AG04449 (cell line): ENCODE measurements around the gene DNAJB13.
"Not testable (repeated sequence)": the region's sequence is repeated elsewhere in the genome, so short reads cannot be mapped to it uniquely, and the experiment has no call there.

Experiments
- CTCF ChIA-PET: fragments of 350-600 bp; formaldehyde crosslinking; extraction: SDS; loops from one replicate; lab custom pipeline; 2021; ENCODE audit warnings: antibody characterized with exemption; lab: Yijun Ruan, JAX
- POLR2A ChIA-PET: fragments of 400-600, 350-600 bp; formaldehyde crosslinking; extraction: SDS; loops from one replicate; lab custom pipeline; 2020; ENCODE audit warnings: antibody characterized with exemption, inconsistent platforms; lab: Yijun Ruan, JAX
- DNase-seq: peaks from one replicate; pipeline ENCODE4 v3.0.0-alpha.2; 2010; ENCODE audit warnings: low read depth, low spot score
- H3K4me3 ChIP-seq: 2 replicates; pipeline ENCODE4 v1.5.1; 2011; ENCODE audit warnings: low read depth, mild to moderate bottlenecking, control low read depth, low read length
- TF ChIP-seq, protein P1 (sequence below): IDR thresholded peaks from one replicate; pipeline ENCODE4 v1.5.1; 2011; ENCODE audit warnings: mild to moderate bottlenecking, moderate library complexity, low read length, control low read depth, inconsistent platforms; ENCODE audit not compliant: insufficient read depth; ENCODE audit errors: missing control alignments

The DNAJB13 gene

DNA sequence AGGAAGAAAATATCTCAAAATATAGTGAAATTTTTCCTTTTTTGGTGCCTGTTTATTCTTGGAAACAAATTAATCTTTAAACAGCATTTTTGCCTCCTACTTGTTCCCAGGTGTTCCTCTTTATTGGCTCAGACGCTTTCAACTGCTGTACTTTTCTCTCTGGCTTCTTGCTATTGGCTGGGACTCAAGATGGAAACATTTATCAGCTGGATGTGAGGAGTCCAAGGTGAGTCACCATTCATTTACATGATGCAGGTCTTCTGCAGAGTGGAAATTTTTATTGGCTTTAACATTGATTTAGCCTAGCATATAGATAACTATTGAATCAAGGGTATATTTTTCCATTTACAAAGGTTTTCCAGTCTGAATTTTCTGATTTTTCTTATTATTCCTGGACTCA lies 34.4 kb upstream of the DNAJB13 start:
- POLR2A ChIA-PET: no interaction called here
- TF ChIP-seq, protein P1, sequence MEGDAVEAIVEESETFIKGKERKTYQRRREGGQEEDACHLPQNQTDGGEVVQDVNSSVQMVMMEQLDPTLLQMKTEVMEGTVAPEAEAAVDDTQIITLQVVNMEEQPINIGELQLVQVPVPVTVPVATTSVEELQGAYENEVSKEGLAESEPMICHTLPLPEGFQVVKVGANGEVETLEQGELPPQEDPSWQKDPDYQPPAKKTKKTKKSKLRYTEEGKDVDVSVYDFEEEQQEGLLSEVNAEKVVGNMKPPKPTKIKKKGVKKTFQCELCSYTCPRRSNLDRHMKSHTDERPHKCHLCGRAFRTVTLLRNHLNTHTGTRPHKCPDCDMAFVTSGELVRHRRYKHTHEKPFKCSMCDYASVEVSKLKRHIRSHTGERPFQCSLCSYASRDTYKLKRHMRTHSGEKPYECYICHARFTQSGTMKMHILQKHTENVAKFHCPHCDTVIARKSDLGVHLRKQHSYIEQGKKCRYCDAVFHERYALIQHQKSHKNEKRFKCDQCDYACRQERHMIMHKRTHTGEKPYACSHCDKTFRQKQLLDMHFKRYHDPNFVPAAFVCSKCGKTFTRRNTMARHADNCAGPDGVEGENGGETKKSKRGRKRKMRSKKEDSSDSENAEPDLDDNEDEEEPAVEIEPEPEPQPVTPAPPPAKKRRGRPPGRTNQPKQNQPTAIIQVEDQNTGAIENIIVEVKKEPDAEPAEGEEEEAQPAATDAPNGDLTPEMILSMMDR: no peak
- CTCF ChIA-PET: interaction anchor here (0.6 to 2.0 kb wide), 5 partner anchors 9 to 581 kb away, joined by 3 to 8 read pairs (median 3); no protein-coding TSS in a partner anchor
- DNase-seq: no peak
- H3K4me3 ChIP-seq: no peak overlapping the region

DNA sequence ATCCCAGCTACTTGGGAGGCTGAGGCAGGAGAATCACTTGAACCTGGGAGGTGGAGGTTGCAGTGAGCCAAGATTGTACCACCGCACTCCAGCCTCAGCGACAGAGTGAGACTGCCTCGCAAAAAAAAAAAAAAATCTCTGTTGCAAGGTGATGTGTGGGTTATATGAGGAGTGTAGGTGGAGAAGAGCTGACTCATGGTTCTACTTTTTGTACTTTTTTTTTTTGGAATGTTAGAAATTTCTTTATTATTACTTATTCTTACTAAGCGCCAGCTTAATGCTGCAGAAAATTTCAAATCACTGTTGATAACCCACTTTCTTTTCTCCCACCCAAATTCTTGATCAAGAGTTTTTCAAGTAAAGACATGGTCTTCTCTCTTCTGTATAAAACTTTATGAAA lies 29.6 kb upstream of the DNAJB13 start:
- ChIA-PET CTCF (interaction anchor here (0.6 kb wide), 2 partner anchors 75 to 302 kb away, joined by 3 to 4 read pairs; no protein-coding TSS in a partner anchor), POLR2A (no interaction called here)
- no peak overlapping the region for H3K4me3 ChIP-seq
- no peak for DNase-seq
- TF ChIP-seq, protein P1: no peak

DNA sequence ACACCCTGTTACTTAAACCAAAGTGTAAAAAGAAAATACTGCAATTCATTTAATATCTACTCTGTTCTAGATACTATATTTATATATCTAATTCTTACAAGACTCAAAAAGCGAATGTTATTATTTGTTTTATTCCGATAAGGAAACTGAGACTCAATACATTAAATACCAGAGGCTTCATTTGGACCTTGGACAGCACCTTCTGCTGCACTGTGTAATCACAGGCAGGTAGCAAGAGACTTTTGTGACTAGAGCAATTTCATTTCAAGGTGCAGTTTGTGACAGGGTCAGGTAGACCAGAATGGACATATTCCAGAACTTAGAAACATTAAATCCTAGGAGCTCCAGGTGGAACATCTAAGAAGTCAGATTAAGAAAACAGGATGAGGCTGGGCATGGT lies 21.4 kb upstream of the DNAJB13 start:
- no peak for DNase-seq
- POLR2A ChIA-PET: no interaction called here
- TF ChIP-seq, protein P1: no peak
- no peak overlapping the region for H3K4me3 ChIP-seq
- CTCF ChIA-PET: interaction anchor here (0.8 to 1.0 kb wide), 2 partner anchors 13 to 304 kb away, joined by 3 to 4 read pairs; no protein-coding TSS in a partner anchor

DNA sequence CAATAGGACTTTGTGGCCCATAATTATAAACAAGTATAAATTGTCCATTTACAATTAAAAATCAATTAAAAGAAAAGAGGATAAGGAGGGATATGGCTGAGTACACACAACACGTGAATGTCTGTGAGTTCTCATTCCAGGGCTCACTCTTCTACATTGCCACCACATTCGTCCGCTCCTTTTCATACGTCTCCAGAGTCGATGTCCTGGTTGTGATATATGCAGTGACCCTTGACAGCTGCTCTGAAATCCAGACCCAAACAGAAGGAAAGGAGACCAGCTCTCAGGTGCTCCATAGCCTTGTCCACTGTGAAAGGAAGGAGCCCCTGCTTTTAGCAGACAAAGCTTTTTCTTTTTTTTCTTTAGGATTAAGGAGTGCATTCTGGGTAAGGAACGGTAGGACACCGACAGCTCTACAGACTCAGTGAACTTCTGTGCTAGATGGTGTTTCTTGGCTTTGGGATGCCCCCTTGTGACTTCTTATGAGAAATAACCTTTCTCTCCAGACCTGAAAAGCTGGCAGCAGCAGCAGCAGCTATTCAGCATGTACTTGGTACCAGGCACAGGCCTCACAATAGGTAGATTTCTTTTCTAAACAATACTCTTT lies 19.7 kb upstream of the DNAJB13 start:
- DNase-seq: peak; percentile 29
- POLR2A ChIA-PET: interaction anchor here (1.1 kb wide), 1 partner anchor 170 kb away, joined by 4 read pairs; the partner anchor contains the start of gene RAB6A
- CTCF ChIA-PET: interaction anchor here (0.6 to 3.3 kb wide), 17 partner anchors 10 to 306 kb away, joined by 3 to 29 read pairs (median 5); partner anchors contain the start of gene DNAJB13

DNA sequence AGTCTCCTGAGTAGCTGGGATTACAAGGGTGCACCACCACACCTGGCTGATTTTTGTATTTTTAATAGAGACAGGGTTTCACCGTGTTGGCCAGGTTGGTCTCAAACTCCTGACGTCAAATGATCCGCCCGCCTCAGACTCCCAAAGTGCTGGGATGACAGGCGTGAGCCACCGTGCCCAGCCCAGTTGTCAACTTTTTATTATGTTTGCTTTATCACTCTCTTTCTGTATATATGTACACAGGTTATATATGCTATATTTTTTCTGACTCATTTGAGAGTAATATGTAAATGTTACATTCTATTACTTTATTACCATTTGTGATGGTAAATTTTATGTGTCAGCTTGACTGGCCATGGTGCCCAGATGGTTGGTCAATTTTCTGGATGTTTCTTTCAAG lies 18.9 kb upstream of the DNAJB13 start:
- ChIA-PET CTCF (interaction anchor here (0.7 to 3.3 kb wide), 15 partner anchors 9 to 307 kb away, joined by 3 to 29 read pairs (median 6); partner anchors contain the start of gene DNAJB13), POLR2A (interaction anchor here (1.1 kb wide), 1 partner anchor 171 kb away, joined by 4 read pairs; the partner anchor contains the start of gene RAB6A)
- no peak overlapping the region for H3K4me3 ChIP-seq
- TF ChIP-seq, protein P1: no peak
- DNase-seq: no peak

More for the DNA sequence above, 19.7 kb upstream of the DNAJB13 start:
- TF ChIP-seq, protein P1: peak; percentile 49
- no peak overlapping the region for H3K4me3 ChIP-seq

DNA sequence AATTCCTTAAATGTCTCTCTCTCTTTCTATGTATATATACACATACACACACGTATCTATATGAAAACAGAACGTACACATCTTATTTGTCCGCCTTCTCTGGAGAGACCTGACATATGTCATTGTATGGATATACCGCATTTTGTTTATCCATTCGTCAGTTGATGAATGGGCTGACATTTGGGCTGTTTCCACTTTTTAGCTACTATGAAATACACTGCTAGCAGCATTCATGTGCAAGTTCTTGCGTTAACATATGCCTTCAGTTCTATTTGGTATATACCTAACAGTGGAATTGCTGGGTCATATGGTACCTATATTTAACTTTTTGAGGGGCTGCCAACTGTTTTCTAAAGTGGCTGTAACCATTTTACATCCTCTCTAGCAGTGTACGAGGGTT lies 18.0 kb upstream of the DNAJB13 start:
- CTCF ChIA-PET: interaction anchor here (0.7 to 3.3 kb wide), 7 partner anchors 8 to 308 kb away, joined by 3 to 29 read pairs (median 6); partner anchors contain the start of gene DNAJB13
- TF ChIP-seq, protein P1: no peak

DNA sequence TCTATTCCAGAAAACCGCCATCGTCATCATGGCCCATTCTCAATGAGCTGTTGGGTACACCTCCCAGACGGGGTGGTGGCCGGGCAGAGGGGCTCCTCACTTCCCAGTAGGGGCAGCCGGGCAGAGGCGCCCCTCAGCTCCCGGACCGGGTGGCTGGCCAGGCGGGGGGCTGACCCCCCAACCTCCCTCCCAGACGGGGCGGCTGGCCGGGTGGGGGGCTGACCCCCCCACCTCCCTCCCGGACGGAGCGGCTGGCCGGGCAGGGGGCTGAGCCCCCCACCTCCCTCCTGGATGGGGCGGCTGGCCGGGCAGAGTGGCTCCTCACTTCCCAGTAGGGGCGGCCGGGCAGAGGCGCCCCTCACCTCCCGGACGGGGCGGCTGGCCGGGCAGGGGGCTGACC lies 14.8 kb upstream of the DNAJB13 start:
- CTCF ChIA-PET, DNase-seq, POLR2A ChIA-PET, H3K4me3 ChIP-seq: not testable (repeated sequence)

More for the DNA sequence above, 18.0 kb upstream of the DNAJB13 start:
- POLR2A ChIA-PET: no interaction called here
- H3K4me3 ChIP-seq: no peak overlapping the region
- no peak for DNase-seq
